NCI-H1417 treated with DMSO at 0.1 percent for 48 hours (cell line): Measurements from ENCODE around the gene REPS2.
"Not testable (repeated sequence)": the region's sequence is repeated elsewhere in the genome, so short reads cannot be mapped to it uniquely, and the experiment has no call there.

Experiments
- DNase-seq: peaks from one replicate; lab custom pipeline; 2025; lab: John Stamatoyannopoulos, UW

REPS2 gene

DNA sequence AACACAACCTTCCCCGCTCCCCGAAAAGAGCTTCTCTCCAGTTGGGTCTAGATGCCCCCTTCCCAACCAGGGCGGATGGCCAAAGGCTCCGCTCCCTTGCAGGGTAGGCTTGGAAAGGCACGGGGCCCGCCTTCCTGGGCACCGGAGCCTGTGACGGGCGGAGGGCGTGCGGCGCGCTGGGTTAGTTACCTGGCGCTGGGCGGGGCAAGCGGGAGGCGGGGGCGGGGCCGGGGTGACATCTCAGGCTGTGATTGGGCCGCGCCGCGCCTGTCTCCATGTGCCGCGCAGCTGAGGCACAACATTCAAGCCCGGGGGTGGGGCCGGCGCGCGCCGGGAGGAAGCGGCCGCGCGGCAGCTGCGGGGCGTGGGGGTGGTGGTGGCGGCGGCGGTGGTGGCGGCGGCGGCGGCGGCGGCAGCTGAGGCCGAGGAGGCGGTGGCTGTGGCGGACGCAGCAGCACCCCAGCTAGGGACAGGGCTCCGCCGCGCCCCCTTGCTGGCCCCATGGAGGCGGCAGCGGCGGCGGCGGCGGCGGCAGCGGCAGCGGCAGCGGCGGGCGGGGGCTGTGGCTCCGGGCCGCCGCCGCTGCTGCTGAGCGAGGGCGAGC, at the start of gene REPS2:
TSS of gene REPS2 (plus strand) at position 298 of the 604 bp plus-strand sequence. CDS start at position 502, 204 bp downstream.
- DNase-seq, result peak; percentile 62

DNA sequence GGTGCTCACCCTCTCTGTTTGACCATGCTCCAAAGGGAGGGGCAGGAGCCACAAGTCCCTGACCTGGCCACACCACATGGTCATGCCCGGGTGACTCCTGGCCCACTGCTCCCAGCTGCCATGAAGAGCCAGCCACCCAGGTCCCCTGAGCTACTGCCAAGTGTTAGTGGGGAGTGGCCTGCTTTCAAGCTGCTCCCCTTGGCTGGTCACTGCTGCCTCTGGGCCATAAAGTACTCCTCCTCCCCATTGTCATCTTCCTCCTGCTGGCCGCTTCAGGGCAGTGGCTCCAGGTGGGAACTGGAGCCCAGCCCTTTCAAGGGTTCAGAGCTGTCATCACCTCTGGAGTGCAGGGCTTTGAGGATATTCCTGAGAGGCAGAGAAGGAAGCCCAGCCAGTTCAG, 49.0 kb upstream of the REPS2 start:
- no peak for DNase-seq

DNA sequence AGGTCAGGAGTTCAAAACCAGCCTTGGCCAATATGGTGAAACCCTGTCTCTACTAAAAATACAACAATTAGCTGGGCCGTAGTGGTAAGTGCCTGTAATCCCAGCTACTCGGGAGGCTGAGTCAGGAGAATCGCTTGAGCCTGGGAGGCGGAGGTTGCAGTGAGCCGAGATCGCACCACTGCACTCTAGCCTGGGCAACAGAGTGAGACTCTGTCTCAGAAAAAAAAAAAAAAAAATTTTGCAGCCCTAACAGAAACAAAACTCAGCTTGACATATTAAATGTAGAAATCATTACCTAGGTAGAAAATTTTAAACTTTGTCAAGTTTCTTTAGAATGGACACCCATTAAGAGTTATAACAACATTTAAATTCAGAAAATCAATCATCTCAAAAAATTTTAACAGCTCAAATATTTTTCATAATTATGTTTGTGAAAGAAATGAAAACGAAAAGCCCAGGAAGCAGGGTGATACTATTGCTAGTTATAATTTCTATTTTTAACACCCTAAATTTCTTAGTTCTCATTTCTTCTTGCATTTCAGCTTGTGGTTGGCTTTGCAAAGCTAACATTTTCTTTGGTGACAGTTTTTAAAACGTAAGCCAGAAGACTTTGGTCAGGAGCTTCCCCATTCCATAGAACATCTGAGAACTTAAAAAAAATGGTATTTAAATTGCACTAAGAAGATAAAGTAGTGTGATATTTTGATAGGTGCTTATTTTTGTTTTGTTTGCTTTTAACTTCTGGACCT, 43.0 kb upstream of the REPS2 start:
- DNase-seq, result no peak

- DNase-seq, result no peak
These were observed 36.1 kb upstream of the REPS2 start for GRCh38 chrX:16910376-16910775.

DNA sequence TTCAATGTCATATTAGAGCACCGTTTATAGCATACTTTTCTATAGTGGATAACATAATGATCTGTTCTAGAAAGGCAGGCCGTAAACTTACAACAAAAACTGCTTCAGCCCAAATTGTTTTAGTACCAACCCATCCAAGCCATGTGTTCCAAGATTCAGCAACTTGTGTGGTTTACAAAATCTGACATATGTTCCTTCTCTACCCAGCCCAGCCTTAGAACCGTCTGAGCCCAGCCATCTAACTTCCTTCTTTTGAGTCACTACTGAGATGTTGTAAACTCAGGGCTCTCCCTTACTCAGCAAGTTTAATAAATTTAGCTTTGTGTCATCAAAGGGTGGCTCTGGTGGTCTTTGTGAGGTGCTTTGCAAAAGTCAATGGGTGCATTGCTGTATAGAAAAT, 32.4 kb upstream of the REPS2 start:
- DNase-seq, result no peak

- no peak for DNase-seq
These were observed 29.9 kb upstream of the REPS2 start for GRCh38 chrX:16916561-16916960.

DNA sequence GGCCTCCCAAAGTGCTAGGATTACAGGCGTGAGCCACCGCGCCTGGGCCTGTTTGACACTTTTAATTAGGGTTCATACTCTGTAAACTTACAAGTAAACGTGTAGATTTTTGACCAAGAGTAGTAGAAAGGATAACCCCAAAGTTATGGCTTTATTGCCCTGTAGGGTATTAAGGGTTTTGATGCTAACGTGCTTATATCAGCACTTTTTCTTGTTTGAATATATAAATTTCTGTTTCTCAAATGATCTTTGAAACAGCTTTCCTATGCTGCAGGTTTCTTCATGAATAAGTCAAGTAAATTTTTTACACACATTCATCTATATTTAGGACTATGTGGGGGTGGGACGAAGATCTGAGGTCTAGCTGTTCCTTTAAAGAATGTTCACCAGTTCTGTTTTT, 29.3 kb upstream of the REPS2 start:
- no peak for DNase-seq

GRCh38 chrX:16918979-16919378, 27.5 kb upstream of the REPS2 start:
- no peak for DNase-seq

DNA sequence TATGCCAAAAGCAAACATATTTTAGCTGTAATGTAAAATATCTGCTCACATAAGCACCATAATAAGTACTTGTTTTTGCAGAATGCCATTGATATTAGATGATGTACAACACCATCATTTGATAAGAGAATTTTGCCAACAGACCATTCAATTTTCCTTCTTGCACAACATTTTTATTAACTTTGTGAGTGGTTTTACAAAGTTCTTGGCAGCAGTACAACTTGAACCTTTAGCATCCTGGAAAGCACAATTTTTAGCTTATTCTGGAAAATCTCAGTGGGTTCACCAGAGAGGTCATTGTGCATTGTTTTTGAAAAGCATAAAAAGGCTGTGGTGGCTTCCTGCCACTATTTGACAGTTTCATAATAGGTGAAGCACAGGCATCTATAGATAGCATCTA, 26.4 kb upstream of the REPS2 start:
- DNase-seq, result no peak

- no peak for DNase-seq
These were observed 23.3 kb upstream of the REPS2 start for GRCh38 chrX:16923157-16923556.

DNA sequence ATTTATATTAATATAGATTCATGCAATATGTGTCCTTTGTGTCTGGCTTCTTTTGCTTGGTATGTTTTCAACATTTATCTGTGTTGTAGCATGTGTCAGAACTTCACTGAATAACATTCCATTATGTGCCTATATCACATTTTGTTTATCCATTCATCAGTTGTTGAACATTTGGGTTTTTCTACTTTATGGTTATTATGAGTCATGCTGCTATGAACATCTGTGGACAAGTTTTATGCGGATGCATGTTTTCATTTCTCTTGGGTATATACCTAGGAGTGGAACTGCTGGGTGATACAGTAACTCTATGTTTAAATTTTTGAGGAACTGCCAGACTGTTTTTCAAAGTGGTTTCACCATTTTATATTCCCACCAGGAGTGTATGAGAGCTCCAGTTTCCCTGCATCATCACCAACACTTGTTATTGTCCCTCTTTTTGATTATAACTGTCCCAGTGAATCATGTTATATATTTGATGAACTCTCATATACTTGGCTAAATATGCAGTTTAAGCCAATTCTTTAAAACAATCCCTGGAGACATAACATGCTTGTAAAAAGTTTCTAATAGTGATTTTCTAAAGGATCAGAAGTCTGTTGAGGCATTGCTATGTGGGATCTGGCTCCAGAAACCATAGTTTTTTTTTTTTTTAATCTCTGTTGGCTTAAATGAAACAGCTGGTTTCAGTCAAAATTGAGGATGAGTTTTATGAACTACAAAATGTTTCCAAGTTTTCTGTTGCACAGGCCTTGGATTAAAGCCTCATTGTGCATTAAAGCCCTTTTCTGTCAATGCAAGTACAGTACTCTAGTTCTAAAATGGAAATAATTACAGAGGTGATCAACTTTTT, 21.6 kb upstream of the REPS2 start:
- DNase-seq, result no peak

DNA sequence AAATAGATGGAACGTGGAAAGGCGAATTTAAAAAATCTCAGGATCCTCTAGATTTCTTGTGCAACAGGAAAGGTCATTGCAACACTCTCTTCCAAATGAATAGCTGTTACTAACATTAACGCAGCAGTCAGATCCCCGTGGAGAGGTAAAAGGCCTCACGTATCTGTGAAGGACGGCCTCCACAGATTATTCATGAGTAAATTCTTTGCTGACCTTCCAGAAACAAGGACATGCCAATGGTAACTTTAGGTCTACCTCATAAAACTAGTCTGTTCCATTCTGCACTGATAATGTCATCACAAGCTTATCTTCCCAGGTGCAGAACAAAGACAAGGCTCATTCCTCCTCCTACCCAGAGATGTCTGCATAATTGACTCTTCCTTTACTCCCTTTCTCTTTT, 16.1 kb upstream of the REPS2 start:
- no peak for DNase-seq

GRCh38 chrX:16931371-16931770, 15.1 kb upstream of the REPS2 start:
- no peak for DNase-seq

GRCh38 chrX:16931855-16932575, 14.4 kb upstream of the REPS2 start:
- DNase-seq, result no peak

- DNase-seq, result no peak
These were observed 12.3 kb upstream of the REPS2 start for GRCh38 chrX:16934185-16934584.

DNA sequence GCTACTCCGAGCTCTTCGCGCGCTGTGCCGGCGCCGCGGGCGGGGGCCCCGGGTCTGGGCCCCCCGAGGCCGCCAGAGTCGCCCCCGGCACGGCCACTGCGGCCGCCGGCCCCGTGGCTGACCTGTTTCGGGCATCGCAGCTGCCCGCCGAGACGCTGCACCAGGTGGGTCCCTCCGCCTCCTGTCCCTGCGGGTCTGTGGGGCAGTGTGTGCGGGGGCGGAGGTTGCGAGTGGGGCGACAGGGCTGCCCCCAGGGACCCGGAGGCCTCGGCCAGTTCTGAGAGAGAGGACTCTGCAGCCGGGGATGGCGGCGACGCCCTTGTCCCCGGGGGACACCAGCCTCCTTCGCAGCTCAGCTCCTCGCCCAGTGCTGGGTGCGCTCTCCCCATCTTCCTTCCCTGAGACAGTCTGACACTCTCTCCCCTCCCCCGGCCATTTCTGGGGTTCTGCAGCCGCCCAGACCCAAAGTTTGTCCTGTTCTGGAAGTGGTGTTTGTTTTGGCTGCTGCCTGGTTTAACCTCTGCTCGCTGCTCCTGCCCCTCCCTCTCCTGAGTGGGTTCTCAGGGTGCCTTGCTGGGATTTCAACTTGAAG, 609 bp downstream of the REPS2 start:
- DNase-seq, result no peak

GRCh38 chrX:16950423-16950822, 4.0 kb downstream of the REPS2 start:
- DNase-seq, result no peak

- DNase-seq, result no peak
These were observed 7.3 kb downstream of the REPS2 start for GRCh38 chrX:16953606-16954211.

GRCh38 chrX:16957751-16958150, 11.3 kb downstream of the REPS2 start:
- DNase-seq, result no peak

DNA sequence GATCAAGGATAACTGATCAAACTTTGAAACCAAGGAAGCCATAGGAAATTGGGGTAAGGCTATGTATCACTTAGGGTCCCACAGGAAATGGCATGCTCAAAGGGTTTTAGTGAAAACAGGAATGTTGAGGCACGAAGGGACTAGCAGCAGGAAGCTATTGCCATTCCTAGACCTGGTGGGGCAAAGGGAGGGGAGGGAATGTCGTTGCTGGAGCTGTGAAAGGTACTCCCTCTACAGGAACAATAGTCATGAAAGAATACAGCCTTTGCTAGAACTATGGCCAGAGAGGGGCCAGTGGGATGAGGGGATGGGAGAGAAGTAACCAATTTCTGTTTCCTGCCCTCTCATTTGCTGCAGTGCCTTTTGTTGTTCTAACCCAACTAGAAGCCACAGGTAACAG, 11.9 kb downstream of the REPS2 start:
- DNase-seq, result no peak

DNA sequence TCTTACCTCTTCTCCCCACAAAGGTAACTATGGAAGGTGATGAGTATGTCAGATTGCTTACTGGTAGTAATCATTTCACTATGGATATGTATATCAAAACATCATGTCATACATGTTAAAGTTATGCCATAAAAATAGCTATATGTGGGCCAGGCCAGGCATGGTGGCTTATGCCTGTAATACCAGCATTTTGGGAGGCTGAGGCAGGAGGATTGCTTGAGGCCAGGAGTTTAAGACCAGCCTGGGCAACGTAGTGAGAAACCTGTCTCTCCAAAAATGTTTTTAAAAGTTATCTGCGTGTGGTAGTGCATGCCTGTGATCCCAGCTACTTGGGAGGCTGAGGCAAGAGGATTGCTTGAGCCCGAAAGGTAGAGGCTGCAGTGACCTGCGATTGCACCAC, 16.2 kb downstream of the REPS2 start:
- DNase-seq, result not testable (repeated sequence)
